ENCODE data around the gene CRYL1. TPM values are rescaled to one million over a fixed set of nuclear protein-coding genes. Genes with fewer than 3 reads are reported as not detected.

CRYL1 gene
- total RNA-seq, 1 experiment from 2014 or later: 26.5 TPM

GRCh38 chr13:20441056-20441455 is 84.6 kb downstream of the CRYL1 start:
- CTCF ChIA-PET: no interaction called here
- POLR2A ChIA-PET: no interaction called here
- TF ChIP-seq TCF7L2 (IDR thresholded peaks at IDR 0.05; ENCODE audit: borderline replicate concordance, extremely low read depth, insufficient read depth, insufficient read length): no peak
- TF ChIP-seq RAD21 (IDR thresholded peaks at IDR 0.05; ENCODE audit: low read depth): no peak
- TF ChIP-seq FOSL1 (IDR thresholded peaks at IDR 0.05; ENCODE audit: low read depth): no peak
- TF ChIP-seq ZFX (IDR thresholded peaks at IDR 0.05): no peak
- intact Hi-C loops (cut with micrococcal nuclease): no loop called here
- Histone ChIP-seq H3K27ac (ENCODE audit: low read depth, low read length) (no peak overlapping the region), H3K79me2 (ENCODE audit: insufficient read depth, low read length) (no peaks in the 10 kb centered on the region), H4K20me1 (ENCODE audit: insufficient read depth) (no peaks in the 10 kb centered on the region), H3K4me2 (ENCODE audit: low read length) (no peak overlapping the region), H3K9me2 (ENCODE audit: insufficient read depth) (no peaks in the 10 kb centered on the region), H2AFZ (ENCODE audit: low read depth, low read length, poor library complexity, severe bottlenecking) (no peak overlapping the region), H3K27me3 (ENCODE audit: insufficient read depth, low read length) (no peaks in the 10 kb centered on the region), H3K9ac (ENCODE audit: low read length) (no peak overlapping the region), H3K4me3 (replicated peaks in 1 of 2; ENCODE audit: low read depth in 1 of 2, low read length in 2 of 2) (no peak overlapping the region), H3K9me3 (ENCODE audit: control insufficient read depth in 1 of 2, insufficient read depth in 1 of 2, low read depth in 1 of 2, low read length in 2 of 2) (0 out of 4 replicates have a peak, but pooled peaks cover 0 to 4% of the 10 kb centered on the region in 2 experiments), H3K36me3 (ENCODE audit: control insufficient read depth in 1 of 2, insufficient read depth in 2 of 2, low read length in 2 of 2) (no peaks in the 10 kb centered on the region), H3K4me1 (ENCODE audit: control insufficient read depth in 1 of 2, insufficient read depth in 2 of 2, low read length in 2 of 2) (peaks cover 5 to 20% of the 10 kb centered on the region in 2 experiments; a peak in 3 of 4 replicates)
- RAD21 ChIA-PET (ENCODE audit: low non-redundant PET in 1 of 2, low total read pairs in 2 of 2, uncharacterized antibody in 2 of 2, unreplicated experiment in 2 of 2): no interaction called here
- ATAC-seq (no peak), DNase-seq (ENCODE audit: low read depth, low spot score) (no peak)
- BruUV-seq (replicated peaks): no TSS peak

- ATAC-seq (no peak), DNase-seq (ENCODE audit: low read depth, low spot score) (no peak)
- no peak overlapping the region for H3K9ac ChIP-seq (ENCODE audit: low read length)
- no peaks in the 10 kb centered on the region for H3K36me3 ChIP-seq (ENCODE audit: control insufficient read depth in 1 of 2, insufficient read depth in 2 of 2, low read length in 2 of 2)
- CTCF ChIA-PET: no interaction called here
- TF ChIP-seq EZH2phosphoT487 (IDR thresholded peaks at IDR 0.05; ENCODE audit: borderline replicate concordance): no peak
- TF ChIP-seq ZFX (IDR thresholded peaks at IDR 0.05): no peak
- no peak for TF ChIP-seq SIN3A (IDR thresholded peaks at IDR 0.05; ENCODE audit: low read depth)
- TF ChIP-seq SP1 (IDR thresholded peaks at IDR 0.05; ENCODE audit: low read depth): no peak
- no peak for TF ChIP-seq FOSL1 (IDR thresholded peaks at IDR 0.05; ENCODE audit: low read depth)
- TF ChIP-seq MAX (IDR thresholded peaks at IDR 0.05): no peak
- no peak for TF ChIP-seq RAD21 (IDR thresholded peaks at IDR 0.05; ENCODE audit: low read depth)
- no peak for TF ChIP-seq POLR2A (IDR thresholded peaks at IDR 0.05; ENCODE audit: borderline replicate concordance, extremely low read depth, insufficient read depth, insufficient read length)
- TF ChIP-seq ZBTB33 (IDR thresholded peaks at IDR 0.05; ENCODE audit: extremely low read depth, insufficient replicate concordance, low read length): no peak
- TF ChIP-seq POLR2AphosphoS5 (IDR thresholded peaks at IDR 0.05; ENCODE audit: low read depth, low read length): no peak
- TF ChIP-seq ELF1 (IDR thresholded peaks at IDR 0.05; ENCODE audit: borderline replicate concordance, low read depth): no peak
- no peak for TF ChIP-seq TCF7L2 (IDR thresholded peaks at IDR 0.05; ENCODE audit: borderline replicate concordance, extremely low read depth, insufficient read depth, insufficient read length)
- TF ChIP-seq CBX3 (IDR thresholded peaks at IDR 0.05; ENCODE audit: low read depth): no peak
- no peak for TF ChIP-seq YY1 (IDR thresholded peaks at IDR 0.05; ENCODE audit: extremely low read depth, insufficient replicate concordance, low read depth, low read length)
- TF ChIP-seq CTCF (IDR thresholded peaks at IDR 0.05 in 2 of 3, conservative IDR thresholded peaks at IDR 0.05 in 1 of 3; ENCODE audit: borderline replicate concordance in 1 of 3, insufficient read depth in 1 of 3, low read depth in 2 of 3, low read length in 2 of 3): no peak
- no peak for TF ChIP-seq EZH2 (IDR thresholded peaks at IDR 0.05)
- no peak overlapping the region for H2AFZ ChIP-seq (ENCODE audit: low read depth, low read length, poor library complexity, severe bottlenecking)
- POLR2A ChIA-PET: no interaction called here
- BruUV-seq (replicated peaks): no TSS peak
- no peaks in the 10 kb centered on the region for H3K9me2 ChIP-seq (ENCODE audit: insufficient read depth)
- intact Hi-C loops (cut with micrococcal nuclease): no loop called here
- no peaks in the 10 kb centered on the region for H3K27me3 ChIP-seq (ENCODE audit: insufficient read depth, low read length)
- no peaks in the 10 kb centered on the region for H3K9me3 ChIP-seq (ENCODE audit: control insufficient read depth in 1 of 2, insufficient read depth in 1 of 2, low read depth in 1 of 2, low read length in 2 of 2)
- peaks cover 5 to 20% of the 10 kb centered on the region in 2 experiments; a peak in 3 of 4 replicates for H3K4me1 ChIP-seq (ENCODE audit: control insufficient read depth in 1 of 2, insufficient read depth in 2 of 2, low read length in 2 of 2)
- no peak overlapping the region for H3K4me2 ChIP-seq (ENCODE audit: low read length)
- no peaks in the 10 kb centered on the region for H3K79me2 ChIP-seq (ENCODE audit: insufficient read depth, low read length)
- RAD21 ChIA-PET (ENCODE audit: low non-redundant PET in 1 of 2, low total read pairs in 2 of 2, uncharacterized antibody in 2 of 2, unreplicated experiment in 2 of 2): no interaction called here
- no peaks in the 10 kb centered on the region for H4K20me1 ChIP-seq (ENCODE audit: insufficient read depth)
- H3K27ac ChIP-seq (ENCODE audit: low read depth, low read length): no peak overlapping the region
- H3K4me3 ChIP-seq (replicated peaks in 1 of 2; ENCODE audit: low read depth in 1 of 2, low read length in 2 of 2): no peak overlapping the region
Measured at GRCh38 chr13:20439261-20439660, 86.4 kb downstream of the CRYL1 start.

All from HCT116 (cell line).